ENCODE data around the gene RADIL. TPM values are rescaled to one million over a fixed set of nuclear protein-coding genes. Genes with fewer than 3 reads are reported as not detected.

The RADIL gene
- total RNA-seq, 3 donors from 2014 or later: 0.35 to 7.4 (median 1.1) TPM

DNA sequence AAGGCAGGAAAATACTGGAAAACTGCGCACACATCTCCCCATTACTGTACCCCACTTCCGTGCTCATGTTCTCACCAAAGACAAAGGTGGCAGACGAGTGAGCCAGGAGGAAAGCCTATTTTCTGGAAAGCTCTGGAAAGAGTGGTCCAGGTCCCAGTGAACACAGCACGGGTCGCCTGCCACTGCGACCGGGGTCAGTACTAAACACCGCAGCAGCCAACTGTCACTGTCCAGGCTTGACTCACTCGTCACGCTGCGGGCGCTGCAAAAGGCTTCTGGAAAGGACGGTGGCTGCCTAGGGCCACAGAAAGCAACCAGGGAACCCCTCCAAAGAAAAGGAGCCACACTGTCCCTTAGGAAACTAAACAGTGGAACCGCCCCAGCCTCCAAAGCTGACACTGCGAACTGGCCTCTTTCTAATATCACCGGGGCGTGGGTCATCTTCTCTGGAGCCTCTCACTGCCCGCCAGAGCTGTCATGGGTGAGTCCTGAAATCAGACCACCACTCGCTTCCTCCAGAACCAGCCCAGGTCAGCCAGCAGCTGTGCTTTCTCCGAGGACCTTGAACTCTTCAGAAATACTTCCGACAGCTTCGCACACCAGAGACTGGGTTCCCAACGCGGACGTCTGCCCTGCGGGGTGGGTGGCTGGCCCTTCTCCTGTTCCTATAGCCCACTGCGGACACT, 4.0 kb downstream of the RADIL start:
- intact Hi-C loops (cut with DNase I, micrococcal nuclease): no loop called here
- no peaks in the 10 kb centered on the region for H3K36me3 ChIP-seq (ENCODE audit: low read depth)
- ATAC-seq (no peak), DNase-seq (no peak)
- H3K4me3 ChIP-seq: no peak overlapping the region
- TF ChIP-seq, protein P1, sequence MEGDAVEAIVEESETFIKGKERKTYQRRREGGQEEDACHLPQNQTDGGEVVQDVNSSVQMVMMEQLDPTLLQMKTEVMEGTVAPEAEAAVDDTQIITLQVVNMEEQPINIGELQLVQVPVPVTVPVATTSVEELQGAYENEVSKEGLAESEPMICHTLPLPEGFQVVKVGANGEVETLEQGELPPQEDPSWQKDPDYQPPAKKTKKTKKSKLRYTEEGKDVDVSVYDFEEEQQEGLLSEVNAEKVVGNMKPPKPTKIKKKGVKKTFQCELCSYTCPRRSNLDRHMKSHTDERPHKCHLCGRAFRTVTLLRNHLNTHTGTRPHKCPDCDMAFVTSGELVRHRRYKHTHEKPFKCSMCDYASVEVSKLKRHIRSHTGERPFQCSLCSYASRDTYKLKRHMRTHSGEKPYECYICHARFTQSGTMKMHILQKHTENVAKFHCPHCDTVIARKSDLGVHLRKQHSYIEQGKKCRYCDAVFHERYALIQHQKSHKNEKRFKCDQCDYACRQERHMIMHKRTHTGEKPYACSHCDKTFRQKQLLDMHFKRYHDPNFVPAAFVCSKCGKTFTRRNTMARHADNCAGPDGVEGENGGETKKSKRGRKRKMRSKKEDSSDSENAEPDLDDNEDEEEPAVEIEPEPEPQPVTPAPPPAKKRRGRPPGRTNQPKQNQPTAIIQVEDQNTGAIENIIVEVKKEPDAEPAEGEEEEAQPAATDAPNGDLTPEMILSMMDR (IDR thresholded peaks at IDR 0.05): no peak
- H3K4me1 ChIP-seq (ENCODE audit: low read depth): peaks cover 3% of the 10 kb centered on the region
- no peaks in the 10 kb centered on the region for H3K9me3 ChIP-seq

DNA sequence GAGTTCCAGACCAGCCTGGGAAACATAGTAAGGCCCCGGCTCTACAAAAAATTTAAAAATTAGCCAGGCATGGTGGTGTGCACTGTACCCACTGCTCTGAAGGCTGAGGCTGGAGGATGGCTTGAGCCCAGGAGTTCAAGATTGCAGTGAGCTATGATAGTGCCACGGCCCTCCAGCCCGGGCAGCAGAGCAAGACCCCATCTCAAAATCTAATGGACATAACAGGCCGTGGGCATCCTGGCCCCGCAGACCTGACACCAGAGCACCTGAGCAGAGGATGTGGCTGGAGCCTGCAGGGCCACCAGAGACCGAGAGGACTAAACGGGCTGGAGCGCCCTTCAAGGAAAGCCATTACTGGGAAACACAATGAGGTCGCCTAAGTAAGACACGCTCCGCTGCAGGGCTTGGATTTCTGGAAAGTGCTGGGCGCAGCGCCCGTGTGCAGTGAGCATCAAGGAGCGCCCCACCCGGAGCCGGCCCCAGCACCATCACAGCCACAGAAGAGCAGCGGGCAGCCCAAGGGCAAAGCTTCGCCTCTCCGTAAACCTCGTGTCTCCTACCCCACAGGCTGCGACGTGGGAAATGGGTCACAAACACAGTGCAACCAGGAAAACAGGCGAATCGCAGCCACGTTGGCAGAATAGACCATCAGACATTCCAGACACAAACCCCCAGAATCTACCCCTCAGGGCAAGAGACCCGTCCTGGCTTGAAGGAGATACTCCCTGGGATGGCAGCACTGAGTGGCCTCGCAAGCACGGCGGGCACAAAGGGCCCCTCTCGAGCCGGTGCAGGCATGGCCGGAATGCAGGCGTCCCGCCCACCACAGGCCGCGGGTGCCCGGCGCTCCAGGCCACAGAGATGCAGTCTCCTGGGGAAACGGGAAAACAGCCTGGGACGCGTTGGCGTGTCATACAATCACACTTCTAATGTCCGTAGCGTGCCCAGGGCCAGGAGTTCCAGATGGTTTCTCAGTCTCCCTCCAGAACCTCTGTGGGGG, 4.9 kb downstream of the RADIL start:
- Histone ChIP-seq H3K36me3 (ENCODE audit: low read depth) (no peaks in the 10 kb centered on the region), H3K9me3 (no peaks in the 10 kb centered on the region), H3K4me1 (ENCODE audit: low read depth) (peaks cover 3% of the 10 kb centered on the region), H3K4me3 (no peak overlapping the region)
- intact Hi-C loops (cut with DNase I, micrococcal nuclease): no loop called here
- ATAC-seq (no peak), DNase-seq (no peak)
- TF ChIP-seq, protein P1 (IDR thresholded peaks at IDR 0.05): no peak

DNA sequence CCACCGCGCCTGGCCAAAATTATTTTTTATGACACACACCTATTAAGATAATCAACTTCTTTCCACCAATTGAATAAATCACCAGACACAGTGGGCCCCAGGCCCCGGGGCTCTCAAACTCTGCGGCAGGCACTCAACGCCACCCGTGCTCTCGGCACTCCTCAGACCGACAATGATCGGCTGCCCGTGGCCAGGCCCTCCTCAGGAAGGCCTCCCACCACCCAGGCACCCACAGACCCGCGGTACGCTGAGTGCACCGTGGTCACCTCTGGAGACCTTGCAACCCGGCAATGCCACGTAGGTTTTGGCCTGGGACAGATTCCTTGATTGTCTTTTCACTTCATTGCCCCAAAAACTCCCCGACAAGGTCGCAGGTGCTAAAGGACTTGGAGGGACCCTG, 6.9 kb downstream of the RADIL start:
- Histone ChIP-seq H3K4me3 (no peak overlapping the region), H3K36me3 (ENCODE audit: low read depth) (no peaks in the 10 kb centered on the region), H3K9me3 (no peaks in the 10 kb centered on the region), H3K4me1 (ENCODE audit: low read depth) (no peaks in the 10 kb centered on the region)
- TF ChIP-seq, protein P1 (IDR thresholded peaks at IDR 0.05): no peak
- intact Hi-C loops (cut with DNase I, micrococcal nuclease): no loop called here
- DNase-seq (no peak), ATAC-seq (no peak)

DNA sequence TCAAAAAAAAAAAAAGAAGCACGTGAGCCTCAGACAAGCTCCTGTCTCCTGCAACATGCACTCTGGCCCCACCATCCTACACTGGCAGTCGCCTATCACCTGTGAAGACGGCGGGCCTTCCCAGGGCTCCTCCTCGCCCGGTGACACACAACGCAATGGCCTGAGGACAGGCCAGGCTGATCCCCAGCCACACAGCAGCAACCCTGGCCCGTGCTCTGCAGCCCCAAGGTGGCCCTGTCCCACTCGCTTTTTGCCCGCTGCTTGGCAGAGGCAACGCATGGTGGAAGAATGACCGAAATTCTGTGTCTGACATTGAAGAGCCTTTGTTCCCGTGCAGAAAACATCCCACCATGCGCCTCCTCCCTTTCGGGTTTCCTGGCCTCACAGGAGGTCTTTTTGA, 8.1 kb downstream of the RADIL start:
- no peaks in the 10 kb centered on the region for H3K36me3 ChIP-seq (ENCODE audit: low read depth)
- H3K4me1 ChIP-seq (ENCODE audit: low read depth): no peaks in the 10 kb centered on the region
- H3K4me3 ChIP-seq: no peak overlapping the region
- TF ChIP-seq, protein P1 (IDR thresholded peaks at IDR 0.05): no peak
- H3K9me3 ChIP-seq: no peaks in the 10 kb centered on the region
- no peak for ATAC-seq
- DNase-seq: no peak
- intact Hi-C loops (cut with DNase I, micrococcal nuclease): no loop called here

DNA sequence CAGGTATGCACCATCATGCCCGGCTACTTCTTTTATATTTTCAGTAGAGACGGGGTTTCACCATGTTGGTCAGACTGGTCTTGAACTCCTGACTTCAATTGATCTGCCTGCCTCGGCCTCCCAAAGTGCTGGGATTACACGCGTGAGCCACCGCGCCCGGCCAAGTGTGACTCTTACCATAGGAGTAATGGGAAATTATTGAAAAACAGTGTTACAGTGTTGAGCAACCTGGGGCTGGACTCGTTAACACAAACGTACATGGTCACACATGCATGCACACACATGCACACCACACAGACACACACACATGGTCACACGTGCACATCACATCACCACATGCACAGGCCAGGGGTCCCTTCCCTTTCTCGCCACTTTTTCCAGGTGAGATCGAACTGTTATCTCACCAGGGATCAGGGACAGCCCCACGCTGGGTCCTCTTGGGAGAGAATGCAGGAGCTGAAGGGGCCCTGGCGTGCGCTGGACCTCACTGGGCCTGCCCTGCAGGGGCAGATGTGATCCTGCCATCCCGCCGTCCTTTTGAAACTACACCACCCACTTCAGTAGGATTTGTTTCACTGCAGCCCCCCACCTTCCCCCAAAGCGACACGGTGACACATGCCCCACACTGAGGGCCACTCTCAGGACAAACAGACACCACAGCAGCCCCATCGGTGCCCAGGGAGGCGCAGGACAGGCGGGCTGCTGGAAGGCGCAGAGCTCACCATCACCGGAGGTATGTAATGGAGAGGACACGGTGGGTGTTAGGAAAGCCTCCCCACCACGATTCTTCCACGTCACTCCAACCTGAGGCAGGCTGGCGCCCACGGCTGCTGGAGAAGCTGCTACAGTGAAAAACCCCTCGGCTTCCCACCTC, 10.2 kb downstream of the RADIL start:
- H3K36me3 ChIP-seq (ENCODE audit: low read depth): no peaks in the 10 kb centered on the region
- intact Hi-C loops (cut with DNase I, micrococcal nuclease): no loop called here
- no peak overlapping the region for H3K4me3 ChIP-seq
- TF ChIP-seq, protein P1 (IDR thresholded peaks at IDR 0.05): no peak
- H3K4me1 ChIP-seq (ENCODE audit: low read depth): no peaks in the 10 kb centered on the region
- DNase-seq: no peak
- ATAC-seq: no peak
- no peaks in the 10 kb centered on the region for H3K9me3 ChIP-seq
